ENCODE measurements around the gene PELI2. TPM values are rescaled to one million over a fixed set of nuclear protein-coding genes. Genes with fewer than 3 reads are reported as not detected.
A peak's percentile ranks its signal among the peaks of the same experiment; 100 is the strongest.
"Not testable (repeated sequence)": the region's sequence is repeated elsewhere in the genome, so short reads cannot be mapped to it uniquely, and the experiment has no call there.

PELI2 gene
- total RNA-seq, 2 experiments from 2014 or later, result 3.2 to 5.7 TPM

GRCh38 chr14:56154321-56154720, 36.1 kb downstream of the PELI2 start:
- ATAC-seq (ENCODE audit: low read depth) (no peak), DNase-seq (no peak)
- no peak overlapping the region for H3K4me3 Mint-ChIP-seq
- POLR2A ChIA-PET, result no interaction called here
- peaks cover 6% of the 10 kb centered on the region for H3K27me3 Mint-ChIP-seq
- no peaks in the 10 kb centered on the region for H3K9me3 Mint-ChIP-seq
- peaks cover 2% of the 10 kb centered on the region for H3K36me3 Mint-ChIP-seq
- no peaks in the 10 kb centered on the region for H3K4me1 Mint-ChIP-seq
- no peak overlapping the region for H3K27ac Mint-ChIP-seq

GRCh38 chr14:56156096-56156495, 37.9 kb downstream of the PELI2 start:
- POLR2A ChIA-PET, result no interaction called here
- H3K27ac Mint-ChIP-seq, result no peak overlapping the region
- DNase-seq, result no peak
- H3K4me1 Mint-ChIP-seq, result no peaks in the 10 kb centered on the region
- ATAC-seq (ENCODE audit: low read depth), result no peak
- no peak overlapping the region for H3K4me3 Mint-ChIP-seq
- peaks cover 2% of the 10 kb centered on the region for H3K36me3 Mint-ChIP-seq
- H3K27me3 Mint-ChIP-seq, result peaks cover 4% of the 10 kb centered on the region
- no peaks in the 10 kb centered on the region for H3K9me3 Mint-ChIP-seq

- H3K27me3 Mint-ChIP-seq, result peaks cover 4% of the 10 kb centered on the region
- no peak overlapping the region for H3K4me3 Mint-ChIP-seq
- peaks cover 8% of the 10 kb centered on the region for H3K9me3 Mint-ChIP-seq
- POLR2A ChIA-PET, result no interaction called here
- DNase-seq (no peak), ATAC-seq (ENCODE audit: low read depth) (no peak)
- H3K4me1 Mint-ChIP-seq, result no peaks in the 10 kb centered on the region
- no peak overlapping the region for H3K27ac Mint-ChIP-seq
- peaks cover 2% of the 10 kb centered on the region for H3K36me3 Mint-ChIP-seq
Observed at GRCh38 chr14:56159066-56159465, 40.9 kb downstream of the PELI2 start.

GRCh38 chr14:56160088-56160487, 41.9 kb downstream of the PELI2 start:
- ATAC-seq (ENCODE audit: low read depth), result no peak
- no peak for DNase-seq
- H3K27ac Mint-ChIP-seq, result no peak overlapping the region

GRCh38 chr14:56161658-56162057, 43.4 kb downstream of the PELI2 start:
- POLR2A ChIA-PET, result no interaction called here
- peaks cover 4% of the 10 kb centered on the region for H3K36me3 Mint-ChIP-seq
- H3K9me3 Mint-ChIP-seq, result peaks cover 21% of the 10 kb centered on the region
- H3K27me3 Mint-ChIP-seq, result peaks cover 3% of the 10 kb centered on the region
- H3K4me1 Mint-ChIP-seq, result no peaks in the 10 kb centered on the region
- DNase-seq (no peak), ATAC-seq (ENCODE audit: low read depth) (no peak)
- no peak overlapping the region for H3K4me3 Mint-ChIP-seq
- H3K27ac Mint-ChIP-seq, result no peak overlapping the region

More at GRCh38 chr14:56160088-56160487, 41.9 kb downstream of the PELI2 start:
- Mint-ChIP-seq H3K4me1 (no peaks in the 10 kb centered on the region), H3K4me3 (no peak overlapping the region), H3K9me3 (peaks cover 15% of the 10 kb centered on the region), H3K27me3 (peaks cover 3% of the 10 kb centered on the region), H3K36me3 (peaks cover 4% of the 10 kb centered on the region)
- POLR2A ChIA-PET, result no interaction called here

- Mint-ChIP-seq H3K27me3 (peaks cover 3% of the 10 kb centered on the region), H3K9me3 (peaks cover 24% of the 10 kb centered on the region), H3K4me1 (no peaks in the 10 kb centered on the region), H3K4me3 (no peak overlapping the region), H3K27ac (no peak overlapping the region), H3K36me3 (peaks cover 4% of the 10 kb centered on the region)
- ATAC-seq (ENCODE audit: low read depth), result no peak
- POLR2A ChIA-PET, result no interaction called here
- DNase-seq, result no peak
Observed at GRCh38 chr14:56162476-56162875, 44.3 kb downstream of the PELI2 start.

- not testable (repeated sequence) for ATAC-seq (ENCODE audit: low read depth); H3K27ac Mint-ChIP-seq
Observed at GRCh38 chr14:56166579-56166978, 48.4 kb downstream of the PELI2 start.

GRCh38 chr14:56168007-56168616, 49.9 kb downstream of the PELI2 start:
- Mint-ChIP-seq H3K36me3 (peaks cover 6% of the 10 kb centered on the region), H3K4me3 (no peak overlapping the region), H3K27ac (no peak overlapping the region), H3K4me1 (peaks cover 20% of the 10 kb centered on the region), H3K9me3 (peaks cover 18% of the 10 kb centered on the region), H3K27me3 (peaks cover 6% of the 10 kb centered on the region)
- no peak for DNase-seq
- ATAC-seq (ENCODE audit: low read depth), result no peak
- POLR2A ChIA-PET, result no interaction called here

More at GRCh38 chr14:56166579-56166978, 48.4 kb downstream of the PELI2 start:
- POLR2A ChIA-PET, H3K4me3 Mint-ChIP-seq, H3K27me3 Mint-ChIP-seq, H3K36me3 Mint-ChIP-seq, H3K4me1 Mint-ChIP-seq, DNase-seq: not testable (repeated sequence)
- peaks cover 24% of the 10 kb centered on the region for H3K9me3 Mint-ChIP-seq

GRCh38 chr14:56170028-56170427, 51.8 kb downstream of the PELI2 start:
- ATAC-seq (ENCODE audit: low read depth) (no peak), DNase-seq (no peak)
- no peak overlapping the region for H3K4me3 Mint-ChIP-seq
- H3K36me3 Mint-ChIP-seq, result peaks cover 11% of the 10 kb centered on the region
- H3K27ac Mint-ChIP-seq, result no peak overlapping the region
- POLR2A ChIA-PET, result no interaction called here
- H3K4me1 Mint-ChIP-seq, result peaks cover 33% of the 10 kb centered on the region
- peaks cover 12% of the 10 kb centered on the region for H3K9me3 Mint-ChIP-seq
- peaks cover 3% of the 10 kb centered on the region for H3K27me3 Mint-ChIP-seq

GRCh38 chr14:56170877-56171422, 52.7 kb downstream of the PELI2 start:
- no peak for ATAC-seq (ENCODE audit: low read depth)
- Mint-ChIP-seq H3K4me1 (peaks cover 33% of the 10 kb centered on the region), H3K27me3 (peaks cover 3% of the 10 kb centered on the region), H3K4me3 (no peak overlapping the region), H3K27ac (no peak overlapping the region), H3K9me3 (peaks cover 9% of the 10 kb centered on the region), H3K36me3 (peaks cover 9% of the 10 kb centered on the region)
- POLR2A ChIA-PET, result no interaction called here
- DNase-seq, result no peak

- Mint-ChIP-seq H3K27ac (peak overlapping the region; percentile 77), H3K4me1 (peaks cover 33% of the 10 kb centered on the region), H3K4me3 (peak overlapping the region; percentile 70), H3K36me3 (peaks cover 9% of the 10 kb centered on the region), H3K27me3 (peaks cover 3% of the 10 kb centered on the region), H3K9me3 (peaks cover 5% of the 10 kb centered on the region)
- peak; percentile 20 for ATAC-seq (ENCODE audit: low read depth)
- POLR2A ChIA-PET, result interaction anchor here (0.8 kb wide), 1 partner anchor 23 kb away, joined by 3 read pairs; no protein-coding TSS in a partner anchor
- DNase-seq, result no peak
Observed at GRCh38 chr14:56172074-56172473, 53.9 kb downstream of the PELI2 start.

- H3K4me1 Mint-ChIP-seq, result peaks cover 33% of the 10 kb centered on the region
- POLR2A ChIA-PET, result interaction anchor here (0.8 to 0.9 kb wide), 2 partner anchors 23 to 39 kb away, joined by 3 read pairs; no protein-coding TSS in a partner anchor
- H3K36me3 Mint-ChIP-seq, result peaks cover 9% of the 10 kb centered on the region
- ATAC-seq (ENCODE audit: low read depth), result peak; percentile 65
- H3K27ac Mint-ChIP-seq, result peak overlapping the region; percentile 77
- peaks cover 2% of the 10 kb centered on the region for H3K9me3 Mint-ChIP-seq
- peaks cover 3% of the 10 kb centered on the region for H3K27me3 Mint-ChIP-seq
- no peak for DNase-seq
- peak overlapping the region; percentile 70 for H3K4me3 Mint-ChIP-seq
Observed at GRCh38 chr14:56172571-56172971, 54.4 kb downstream of the PELI2 start.

GRCh38 chr14:56173365-56173922, 55.2 kb downstream of the PELI2 start:
- Mint-ChIP-seq H3K27ac (peak overlapping the region; percentile 77), H3K9me3 (peaks cover 2% of the 10 kb centered on the region), H3K4me1 (peaks cover 33% of the 10 kb centered on the region), H3K4me3 (peak overlapping the region; percentile 70), H3K36me3 (peaks cover 9% of the 10 kb centered on the region), H3K27me3 (peaks cover 3% of the 10 kb centered on the region)
- DNase-seq (no peak), ATAC-seq (ENCODE audit: low read depth) (peak; percentile 72)
- POLR2A ChIA-PET, result interaction anchor here (0.9 kb wide), 1 partner anchor 38 kb away, joined by 3 read pairs; no protein-coding TSS in a partner anchor

GRCh38 chr14:56175773-56176172, 57.6 kb downstream of the PELI2 start:
- DNase-seq (no peak), ATAC-seq (ENCODE audit: low read depth) (no peak)
- Mint-ChIP-seq H3K4me3 (no peak overlapping the region), H3K27ac (no peak overlapping the region), H3K36me3 (peaks cover 9% of the 10 kb centered on the region), H3K4me1 (peaks cover 33% of the 10 kb centered on the region), H3K9me3 (peaks cover 3% of the 10 kb centered on the region), H3K27me3 (peaks cover 3% of the 10 kb centered on the region)
- POLR2A ChIA-PET, result no interaction called here
